Activated CD4-positive, alpha-beta T cell treated with anti-CD3 and anti-CD28 coated beads, Interleukin-10, Interleukin-2, amounts not matched to agents 100 ng/mL and 50 ng/mL, durations not matched to agents 16 hours and 8 hours (primary cell): Measurements from ENCODE around the gene MALL.
A peak's percentile ranks its signal among the peaks of the same experiment; 100 is the strongest.
"Not testable (repeated sequence)": the region's sequence is repeated elsewhere in the genome, so short reads cannot be mapped to it uniquely, and the experiment has no call there.

Experiments
- DNase-seq: peaks from one replicate; pipeline ENCODE4 v3.0.0-alpha.2; 2020

Gene MALL

DNA sequence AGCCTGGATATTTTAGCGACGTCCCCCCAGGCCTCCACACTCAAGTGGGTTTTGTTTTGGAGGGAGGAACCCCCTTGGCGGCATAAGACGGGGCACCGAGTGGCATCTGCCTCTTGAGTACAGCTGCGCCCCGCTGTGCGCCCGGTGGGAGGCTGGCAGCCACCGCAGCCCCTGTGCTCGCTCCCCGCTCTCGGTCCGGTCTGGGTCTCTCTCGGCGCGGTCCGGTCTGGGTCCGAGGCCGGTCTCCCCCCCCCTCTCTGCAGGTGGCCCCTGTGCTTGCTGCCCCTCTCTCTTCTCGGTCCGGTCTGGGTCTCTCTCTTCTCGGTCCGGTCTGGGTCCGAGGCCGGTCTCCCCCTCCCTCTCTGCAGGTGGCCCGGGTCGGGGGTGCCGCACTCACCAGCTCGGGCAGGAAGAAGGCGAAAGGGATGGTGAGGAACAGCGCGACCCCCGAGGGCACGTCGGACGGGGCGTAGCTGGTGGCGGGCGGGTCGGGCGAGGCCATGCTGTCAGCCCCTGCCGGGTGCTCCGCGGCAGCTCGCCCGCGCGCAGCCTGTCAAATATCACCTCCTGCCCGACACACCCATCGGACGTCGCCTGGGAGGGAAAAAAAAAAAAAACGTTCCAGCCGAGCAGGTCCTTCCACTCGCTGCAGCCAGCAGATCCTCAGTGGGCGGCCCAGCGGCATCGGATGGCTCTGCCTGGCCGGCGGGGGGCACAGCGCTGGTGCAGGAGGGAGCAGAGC is at the start of gene MALL:
TSS of gene MALL (minus strand) at position 532 of the 742 bp plus-strand sequence. CDS start at position 502, 30 bp downstream.
- DNase-seq: no peak

DNA sequence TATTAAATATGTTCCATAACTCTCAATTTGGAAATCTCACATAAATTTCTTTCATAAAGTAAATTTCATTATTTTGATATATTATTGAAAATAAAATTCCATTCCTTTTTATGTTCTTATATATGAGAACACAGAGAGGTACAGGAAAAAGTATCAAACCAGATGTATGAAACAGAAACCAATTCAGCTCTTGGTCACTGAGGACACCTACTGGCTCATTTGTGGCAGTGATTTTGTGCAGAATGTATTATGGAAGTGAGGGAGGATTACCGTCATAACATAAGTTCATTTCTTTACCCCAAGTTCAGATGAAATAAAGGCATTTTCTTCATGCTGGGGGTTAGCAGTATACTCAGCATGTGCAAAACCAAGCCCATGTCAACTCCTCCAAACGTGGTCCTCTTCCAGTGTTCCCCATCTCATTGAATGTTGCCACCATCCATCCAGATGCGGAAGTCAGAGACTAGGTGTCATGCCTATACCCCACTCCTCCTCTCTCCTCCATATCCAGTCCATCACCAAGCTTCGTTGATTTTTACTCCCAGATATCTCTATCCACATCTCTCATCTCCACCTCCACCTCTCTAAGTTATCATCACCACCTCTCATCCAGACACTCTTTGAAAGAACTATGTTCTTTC is 41.7 kb upstream of the MALL start:
- peak; percentile 53 for DNase-seq

DNA sequence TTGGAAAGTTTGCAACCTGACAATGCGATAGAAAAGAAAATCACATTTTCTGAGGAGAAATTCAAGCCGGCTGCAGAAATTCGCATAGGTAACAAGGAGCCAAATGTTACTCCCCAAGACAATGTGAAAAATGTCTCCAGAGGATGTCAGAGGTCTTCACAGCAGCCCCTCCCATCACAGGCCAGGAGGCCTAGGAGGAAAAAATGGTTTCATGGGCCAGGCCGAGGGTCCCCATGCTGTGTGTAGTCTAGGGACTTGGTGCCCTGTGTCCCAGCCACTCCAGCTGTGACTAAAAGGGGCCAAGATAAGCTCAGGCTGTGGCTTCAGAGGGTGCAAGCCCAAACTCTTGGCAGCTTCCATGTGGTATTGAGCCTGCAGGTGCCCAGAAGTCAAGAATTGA is 39.2 kb upstream of the MALL start:
- DNase-seq: not testable (repeated sequence)

DNA sequence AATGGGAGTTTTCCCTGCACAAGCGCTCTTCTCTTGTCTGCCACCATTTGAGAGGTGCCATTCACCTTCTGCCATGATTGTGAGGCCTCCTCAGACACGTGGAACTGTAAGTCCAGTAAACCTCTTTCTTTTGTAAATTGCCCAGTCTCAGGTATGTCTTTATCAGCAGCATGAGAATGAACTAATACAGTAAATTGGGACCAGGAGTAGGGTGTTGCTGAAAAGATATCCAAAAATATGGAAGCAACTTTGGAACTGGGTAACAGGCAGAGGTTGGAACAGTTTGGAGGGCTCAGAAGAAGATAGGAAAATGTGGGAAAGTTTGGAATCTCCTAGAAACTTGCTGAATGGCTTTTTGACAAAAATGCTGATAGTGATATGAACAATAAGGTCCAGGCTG is 38.6 kb upstream of the MALL start:
- DNase-seq: not testable (repeated sequence)

DNA sequence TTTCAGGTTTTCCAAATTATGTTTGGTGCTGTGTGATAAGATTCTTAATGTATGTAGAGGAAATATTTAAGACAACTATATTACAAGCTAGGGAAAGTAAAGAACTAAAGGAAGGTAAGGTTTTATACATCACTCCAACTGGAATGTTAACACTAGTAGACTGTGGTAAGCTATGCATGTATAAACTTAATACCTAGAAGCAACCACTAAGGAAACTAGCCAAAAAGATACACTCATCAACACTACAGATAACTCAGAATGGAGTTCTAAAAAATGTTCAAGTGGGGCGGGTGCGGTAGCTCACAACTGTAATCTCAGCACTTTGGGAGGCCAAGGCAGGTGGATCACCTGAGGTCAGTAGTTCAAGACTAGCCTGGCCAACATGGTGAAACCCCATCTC is 37.8 kb upstream of the MALL start:
- DNase-seq: no peak

DNA sequence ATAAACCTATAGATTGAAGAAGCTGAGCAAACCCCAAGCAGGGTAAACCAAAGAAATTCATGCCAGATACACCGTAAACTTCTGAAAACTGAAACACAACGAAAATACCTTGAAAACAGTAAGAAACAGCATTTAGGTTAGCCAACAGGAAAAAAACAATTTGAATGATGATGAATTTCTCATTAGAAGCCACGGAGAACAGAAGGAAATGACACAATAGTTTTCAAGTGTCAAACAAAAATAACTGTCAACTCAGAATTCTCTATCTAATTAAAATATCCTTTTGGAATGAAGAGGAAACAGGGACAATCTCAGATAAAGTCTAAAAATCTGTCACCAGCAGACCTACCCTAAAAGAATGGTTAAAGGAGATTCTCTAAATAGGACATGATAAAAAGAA is 37.3 kb upstream of the MALL start:
- DNase-seq: no peak

DNA sequence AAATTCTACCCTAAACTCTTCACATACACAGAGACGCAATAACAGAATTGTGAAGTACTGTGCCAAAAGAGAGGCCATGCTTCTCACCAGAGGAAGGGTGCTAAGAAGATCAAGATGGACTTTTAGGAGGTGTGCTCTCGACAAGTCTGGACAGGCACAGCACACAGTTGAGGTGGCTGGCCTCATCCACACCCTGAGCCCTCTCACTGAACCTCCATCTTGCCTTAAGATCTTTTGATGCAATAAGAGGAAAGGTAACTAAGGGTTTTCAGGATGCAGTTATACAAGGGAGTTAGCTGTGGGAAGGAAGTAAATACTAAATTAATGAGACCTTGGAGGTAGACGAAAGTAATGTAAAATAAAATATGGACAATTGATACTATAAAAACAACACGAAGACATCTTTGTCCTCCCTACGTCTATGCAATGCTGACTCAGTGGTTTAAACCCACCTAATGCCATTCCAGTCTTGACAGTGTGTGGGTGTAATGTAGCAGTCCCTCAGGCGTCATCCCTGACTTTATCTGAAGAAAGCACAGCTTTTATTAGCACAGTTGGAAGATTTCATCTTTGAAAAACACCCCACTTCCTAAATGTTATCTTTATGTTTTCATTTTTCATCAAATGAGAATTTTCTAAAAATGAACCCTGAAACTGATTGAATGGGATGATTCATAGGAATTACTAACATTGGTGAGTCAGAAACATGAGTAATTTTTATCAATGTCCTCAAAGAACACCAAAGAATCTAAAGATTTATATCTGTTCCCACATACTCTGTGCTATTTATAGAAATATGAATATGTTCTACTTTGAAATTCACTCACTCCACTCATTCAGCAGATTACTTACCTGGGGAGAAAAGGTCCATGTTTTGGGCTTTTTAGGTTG is 34.0 kb upstream of the MALL start:
- DNase-seq: peak; percentile 28

DNA sequence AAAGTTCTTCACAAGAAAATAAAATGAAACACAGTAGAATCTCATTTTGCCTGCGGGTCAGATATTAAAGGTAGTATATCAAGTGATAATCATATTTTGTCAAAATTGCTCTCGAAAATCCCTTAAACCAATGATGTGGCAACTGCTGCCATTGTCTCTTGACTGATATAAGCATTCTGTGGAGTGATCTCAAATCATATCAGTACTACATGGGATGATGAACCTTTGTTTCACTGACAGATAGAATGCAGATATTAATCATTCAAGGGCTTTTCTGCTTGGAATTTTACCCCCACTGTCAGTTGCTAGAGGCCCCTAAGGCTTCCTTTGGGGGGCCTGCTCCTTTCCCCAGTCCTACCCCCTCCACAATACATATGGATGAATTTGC is 31.3 kb upstream of the MALL start:
- DNase-seq: peak; percentile 14

DNA sequence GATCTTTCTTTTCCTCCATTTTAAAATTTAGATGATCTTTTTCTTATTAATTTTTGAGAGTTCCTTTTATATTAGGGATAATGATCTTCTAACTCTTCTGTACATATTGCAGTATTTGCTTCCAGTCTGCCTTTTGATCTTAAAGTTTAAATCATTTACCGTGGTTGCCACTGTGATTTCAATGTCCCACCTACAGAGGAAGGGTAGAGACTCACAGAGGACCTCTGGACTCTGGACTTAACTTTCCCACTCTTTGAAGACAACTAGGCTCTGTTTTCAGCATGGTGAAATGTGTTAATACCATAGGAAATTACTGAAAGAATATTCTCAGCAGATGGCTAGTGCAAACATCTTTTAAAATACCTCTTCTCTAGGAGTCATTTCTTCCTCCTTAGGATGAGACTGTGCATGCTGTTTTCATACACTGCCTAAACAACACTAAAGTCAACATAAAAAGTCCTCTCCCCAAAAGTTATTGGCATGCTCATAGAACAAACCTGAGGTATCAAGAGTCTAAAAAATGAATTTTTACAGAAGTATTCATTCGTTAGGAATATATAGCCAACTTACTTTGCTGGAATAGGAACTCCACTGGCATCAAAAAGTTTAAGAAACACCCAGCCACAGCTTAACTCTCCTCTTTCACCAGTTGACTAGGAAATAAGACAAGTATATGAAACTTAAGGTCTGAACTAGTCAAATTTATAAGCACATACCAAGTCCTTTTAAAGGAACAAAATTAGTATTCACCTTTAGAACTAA is 30.7 kb upstream of the MALL start:
- DNase-seq: no peak

DNA sequence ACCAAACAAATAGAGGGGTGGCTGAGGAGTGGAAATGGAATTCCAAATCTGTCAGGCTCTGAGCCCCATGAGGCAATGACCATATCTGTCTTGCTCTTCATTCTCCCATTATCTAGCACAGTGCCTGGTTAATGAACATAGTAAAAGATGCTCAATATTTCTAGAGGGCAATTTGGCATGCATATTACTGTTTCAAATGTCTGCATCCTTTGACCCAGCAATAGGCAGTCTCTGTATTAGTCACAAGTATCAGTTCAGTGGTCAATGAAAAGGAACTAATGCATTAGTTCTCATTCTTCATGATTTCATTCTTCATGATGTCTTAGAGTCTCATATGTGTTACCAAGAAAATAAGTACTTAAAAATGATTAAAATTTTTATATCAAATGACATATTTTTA is 28.4 kb upstream of the MALL start:
- DNase-seq: no peak

DNA sequence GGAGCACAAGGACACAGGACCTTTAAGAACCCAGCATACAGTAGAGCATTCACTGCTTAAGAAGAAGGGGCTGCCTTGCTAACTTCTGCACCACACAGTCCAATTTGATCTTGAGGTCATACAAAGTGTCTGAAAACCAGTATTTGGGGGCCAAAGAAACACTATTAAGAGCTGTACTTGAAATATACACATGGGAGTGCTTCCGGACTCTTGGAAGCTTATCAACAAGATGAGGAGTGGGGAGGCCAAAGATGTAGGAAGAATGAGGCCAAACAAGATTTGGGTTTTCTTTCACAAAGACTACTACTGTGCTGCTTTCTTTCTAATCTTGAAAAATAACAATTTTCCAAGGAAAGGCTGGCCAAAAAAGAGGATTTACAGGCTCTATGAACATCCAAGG is 24.8 kb upstream of the MALL start:
- no peak for DNase-seq

DNA sequence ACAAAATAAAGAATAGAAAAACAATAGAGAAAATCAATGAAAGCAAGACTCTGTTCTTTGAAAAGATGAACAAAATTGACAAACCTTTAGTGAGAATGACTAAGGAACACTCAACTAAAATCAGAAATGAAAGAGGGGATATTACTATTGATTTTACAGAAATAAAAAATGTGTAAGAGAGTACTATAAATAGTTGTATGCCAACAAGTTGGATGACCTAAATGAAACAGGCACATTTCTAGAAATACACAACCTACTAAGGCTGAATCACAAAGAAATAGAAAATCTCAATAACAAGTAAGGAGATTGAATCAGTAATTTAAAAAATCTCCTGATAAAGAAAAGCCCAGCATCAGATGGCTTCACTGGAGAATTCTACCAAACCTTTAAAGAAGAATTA is 18.4 kb upstream of the MALL start:
- DNase-seq: no peak

DNA sequence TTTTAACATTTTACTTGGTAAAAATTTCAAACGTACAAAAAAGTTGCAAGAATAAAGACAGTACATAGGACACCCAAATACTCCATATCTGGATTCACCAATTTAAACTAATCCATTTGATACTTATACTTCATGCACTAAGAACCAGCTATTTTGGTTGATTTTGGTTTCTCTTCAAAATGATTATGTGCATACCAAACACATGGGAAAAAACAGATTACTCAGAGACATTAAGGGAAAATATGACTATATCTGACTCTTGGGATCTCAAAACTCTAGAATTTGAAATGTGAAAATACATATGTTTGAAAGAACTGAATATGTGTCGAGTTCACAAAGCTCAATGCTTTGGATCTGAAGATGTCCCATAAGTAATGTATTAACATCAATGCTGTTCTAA is 15.5 kb upstream of the MALL start:
- no peak for DNase-seq

DNA sequence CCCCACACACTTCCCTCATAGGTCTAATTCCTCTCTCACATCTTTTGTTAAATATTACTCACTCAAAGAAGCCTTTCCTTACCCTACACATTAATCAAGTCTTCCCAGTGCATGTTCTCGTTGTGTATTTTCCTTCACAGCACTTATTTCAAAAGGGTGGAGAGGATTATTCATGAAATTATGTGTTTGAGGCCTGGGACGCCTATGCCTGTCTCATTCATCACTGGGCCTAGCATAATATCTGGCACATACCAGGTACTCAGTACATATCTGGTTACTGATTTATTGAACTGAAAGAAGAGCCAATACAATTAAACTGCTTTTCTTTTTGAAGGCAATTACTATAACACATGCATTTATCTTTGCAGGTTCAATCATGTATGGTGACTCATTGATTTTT is 15.1 kb upstream of the MALL start:
- no peak for DNase-seq

DNA sequence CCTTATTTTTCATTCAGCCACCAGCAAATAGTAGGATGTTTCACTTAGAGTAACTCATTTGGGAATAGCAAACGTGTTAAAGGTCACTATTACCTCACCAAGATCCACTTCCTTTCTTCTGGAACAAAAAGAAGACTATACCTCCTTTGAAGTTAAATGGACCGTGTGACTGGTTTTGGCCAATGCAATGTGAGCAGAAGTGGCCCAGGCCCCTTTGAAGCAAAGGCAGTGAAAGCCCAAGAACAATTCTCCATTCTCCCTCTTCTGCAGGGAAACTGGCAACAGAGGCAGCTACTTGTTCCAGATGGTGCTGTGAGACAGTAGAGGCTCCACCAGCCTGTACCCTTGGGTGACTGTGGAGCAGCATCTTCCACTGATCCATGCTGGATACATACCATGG is 11.3 kb upstream of the MALL start:
- no peak for DNase-seq

DNA sequence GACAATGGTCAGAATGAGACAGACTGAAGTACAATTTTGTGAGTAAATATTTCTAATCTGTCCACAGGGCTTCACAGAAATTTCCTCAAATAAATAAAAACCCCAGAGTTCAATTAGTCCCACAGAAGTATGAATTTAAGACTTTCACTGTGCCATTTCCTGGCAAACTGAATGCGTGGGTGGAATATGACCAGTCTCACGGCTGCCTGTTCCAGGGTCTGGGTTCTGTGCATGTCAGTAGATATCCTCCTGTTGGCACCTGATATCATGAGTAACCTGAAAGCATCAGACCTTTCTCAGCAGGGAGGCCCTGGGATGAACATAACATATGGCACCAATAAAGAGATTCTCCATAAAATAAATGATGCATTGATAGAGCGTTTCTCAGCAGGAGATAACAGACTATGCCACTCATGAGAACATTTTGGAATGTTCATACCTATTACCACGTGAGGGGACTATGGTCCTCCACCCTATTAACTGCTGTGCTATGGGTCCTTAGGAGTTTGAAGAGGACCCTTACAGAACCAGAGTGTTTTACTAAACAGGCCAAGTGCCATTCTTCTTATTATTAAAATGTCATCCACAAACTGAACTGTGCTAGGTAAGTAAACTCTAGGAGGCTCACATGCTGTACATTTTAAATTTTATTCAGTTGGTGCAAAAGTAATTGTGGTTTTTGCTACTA is 10.6 kb upstream of the MALL start:
- DNase-seq: no peak

DNA sequence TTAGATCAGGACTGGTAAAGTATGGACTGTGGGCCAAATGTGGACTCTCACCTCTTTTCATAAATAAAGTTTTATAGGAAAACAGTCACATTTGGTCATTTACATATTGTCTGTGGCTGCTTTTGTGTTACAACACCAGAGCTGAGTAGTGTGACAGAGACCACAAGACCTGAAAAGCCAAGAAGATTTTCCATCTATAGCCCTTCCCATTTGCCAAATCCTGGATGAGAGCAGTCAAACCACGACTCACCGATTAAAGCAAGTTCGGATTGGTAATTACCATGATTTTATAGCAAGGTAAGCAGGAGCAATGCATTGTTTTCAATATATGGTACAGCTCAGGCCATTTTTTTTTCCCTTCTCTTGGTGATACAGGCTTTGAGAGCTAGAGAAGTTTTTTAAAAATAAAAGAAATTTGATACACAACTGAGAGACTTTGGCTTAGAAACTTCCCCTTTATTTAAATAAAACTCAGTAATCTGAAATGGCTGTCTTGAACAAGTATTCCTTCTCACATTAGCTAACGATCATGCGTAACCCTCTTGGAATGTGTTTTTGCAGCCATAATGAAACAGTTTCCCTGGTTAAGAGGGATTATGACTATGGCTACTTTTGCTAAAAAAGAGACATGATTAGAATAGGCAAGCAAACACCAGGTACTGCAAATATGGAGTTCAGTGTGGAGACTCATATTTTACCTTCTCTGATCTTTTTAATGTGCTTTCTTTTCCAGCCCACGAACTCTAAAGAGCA is 9.5 kb upstream of the MALL start:
- DNase-seq: no peak

DNA sequence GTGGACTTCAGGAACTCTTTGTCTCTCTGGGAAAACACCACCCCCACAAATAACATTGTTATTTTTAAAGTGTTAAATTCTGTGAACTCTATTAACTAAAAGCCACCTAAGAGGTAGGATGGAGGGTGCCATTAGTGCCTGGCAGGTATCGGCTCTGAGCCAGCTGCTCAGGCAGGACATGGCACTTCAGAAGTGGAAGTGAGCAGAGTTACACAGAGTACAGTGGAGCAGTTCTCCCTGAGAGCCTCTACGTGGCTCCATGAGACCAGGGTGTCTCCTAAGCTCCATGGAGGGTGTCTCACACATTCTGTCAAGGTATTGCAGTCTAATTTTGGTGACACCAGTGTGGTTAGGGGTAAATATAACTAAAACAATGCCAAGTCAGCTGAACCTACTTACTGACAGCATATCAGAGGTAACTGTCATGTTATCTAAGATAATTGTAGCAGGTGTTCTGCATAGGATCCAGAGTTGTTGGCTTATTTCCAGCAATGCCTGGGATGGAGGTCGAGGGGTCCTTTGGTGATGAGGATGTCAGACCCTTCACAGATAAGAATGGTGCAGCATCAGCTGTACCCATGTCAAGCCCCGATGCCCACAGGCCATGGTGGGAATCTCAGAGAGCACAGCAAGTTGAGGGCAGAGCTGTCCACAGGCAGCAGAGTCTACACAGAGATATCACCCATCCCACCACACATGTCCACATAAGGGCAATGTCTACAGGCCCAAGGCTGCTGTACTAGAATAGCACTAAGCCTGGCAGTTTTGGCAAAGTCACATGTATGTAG is 8.6 kb upstream of the MALL start:
- no peak for DNase-seq

DNA sequence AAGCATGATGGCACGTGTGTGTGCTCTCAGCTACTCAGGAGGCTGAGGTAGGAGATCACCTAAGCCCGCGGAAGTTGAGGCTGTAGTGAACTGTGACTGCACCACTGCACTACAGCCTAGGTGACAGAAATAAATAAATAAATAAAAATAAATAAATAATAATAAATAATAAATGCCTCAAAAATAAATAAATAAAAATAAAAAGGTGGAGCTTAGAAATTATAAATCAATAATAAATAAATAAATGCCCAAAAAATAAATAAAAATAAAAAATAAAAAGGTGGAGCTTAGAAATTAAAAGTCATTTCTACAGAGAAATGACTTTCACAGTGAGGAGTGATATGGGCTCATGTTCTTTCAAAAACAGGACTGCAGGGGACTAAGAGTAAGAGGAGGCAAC is 6.0 kb upstream of the MALL start:
- DNase-seq: no peak

DNA sequence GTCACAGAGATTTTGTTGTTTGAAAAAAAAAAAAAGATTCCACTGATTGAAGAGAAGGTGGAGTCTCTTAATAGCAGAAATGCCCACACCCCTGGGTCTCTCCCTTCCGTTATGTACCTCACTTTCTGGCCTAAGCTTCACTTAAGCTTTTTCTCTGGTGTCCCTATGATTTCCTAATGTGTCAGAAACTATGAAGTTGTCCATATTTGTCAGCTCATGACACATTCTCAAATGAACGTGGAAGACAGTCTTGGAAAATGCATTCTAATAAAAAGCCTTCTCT is 5.4 kb upstream of the MALL start:
- DNase-seq: no peak
